ENCODE measurements around the gene CPSF7.

GRCh38 chr11:61411589-61411988, 18.2 kb downstream of the CPSF7 start:
- TF ChIP-seq, protein P1, sequence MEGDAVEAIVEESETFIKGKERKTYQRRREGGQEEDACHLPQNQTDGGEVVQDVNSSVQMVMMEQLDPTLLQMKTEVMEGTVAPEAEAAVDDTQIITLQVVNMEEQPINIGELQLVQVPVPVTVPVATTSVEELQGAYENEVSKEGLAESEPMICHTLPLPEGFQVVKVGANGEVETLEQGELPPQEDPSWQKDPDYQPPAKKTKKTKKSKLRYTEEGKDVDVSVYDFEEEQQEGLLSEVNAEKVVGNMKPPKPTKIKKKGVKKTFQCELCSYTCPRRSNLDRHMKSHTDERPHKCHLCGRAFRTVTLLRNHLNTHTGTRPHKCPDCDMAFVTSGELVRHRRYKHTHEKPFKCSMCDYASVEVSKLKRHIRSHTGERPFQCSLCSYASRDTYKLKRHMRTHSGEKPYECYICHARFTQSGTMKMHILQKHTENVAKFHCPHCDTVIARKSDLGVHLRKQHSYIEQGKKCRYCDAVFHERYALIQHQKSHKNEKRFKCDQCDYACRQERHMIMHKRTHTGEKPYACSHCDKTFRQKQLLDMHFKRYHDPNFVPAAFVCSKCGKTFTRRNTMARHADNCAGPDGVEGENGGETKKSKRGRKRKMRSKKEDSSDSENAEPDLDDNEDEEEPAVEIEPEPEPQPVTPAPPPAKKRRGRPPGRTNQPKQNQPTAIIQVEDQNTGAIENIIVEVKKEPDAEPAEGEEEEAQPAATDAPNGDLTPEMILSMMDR (IDR thresholded peaks at IDR 0.05): no peak
- TF ChIP-seq POLR2A (IDR thresholded peaks at IDR 0.05): no peak

All from thyroid gland (tissue), 4 donors.